HepG2 (cell line): ENCODE measurements around the gene PKDREJ. TPM values are rescaled to one million over a fixed set of nuclear protein-coding genes. Genes with fewer than 3 reads are reported as not detected.

Experiments
- ATAC-seq: fragments of 200-7000 bp; cut with Tn5 transposase; 3 replicates; pipeline ENCODE4 v1.9.1; 2020; ENCODE audit warnings: mild to moderate bottlenecking, moderate library complexity
- BruUV-seq: library from RNA; stranded (reverse); fragments of 400-500 nt; replicated peaks from 2 replicates; lab custom pipeline; 2021; lab: Mats Ljungman, UMichigan
- CTCF ChIA-PET: fragments of 300-600 bp; formaldehyde crosslinking; extraction: SDS; loops from one replicate; lab custom pipeline; 2021; ENCODE audit warnings: low total read pairs, inconsistent platforms, low intra/inter-chr PET ratio; lab: Yijun Ruan, JAX
- POLR2A ChIA-PET: fragments of 350-600 bp; sonication (Branson Sonifier 250); formaldehyde crosslinking; loops from one replicate; lab custom pipeline; 2020; ENCODE audit warnings: antibody characterized with exemption, inconsistent platforms; lab: Yijun Ruan, JAX
- DNase-seq: peaks from one replicate; pipeline ENCODE4 v3.0.0-alpha.2; 2015; ENCODE audit warnings: low spot score
- FAIRE-seq: peaks from 3 replicates; lab custom pipeline; 2011; peaks lifted over from hg19 to GRCh38; lab: Jason Lieb, UNC
- H2AFZ ChIP-seq: one replicate; pipeline ENCODE4 v1.6.1; 2011; ENCODE audit warnings: low read length, inconsistent platforms
- H3K27ac ChIP-seq: fragments of 300-600 bp; 3 replicates; pipeline ENCODE4 v1.8.0; 2011; ENCODE audit warnings: mixed run types, mild to moderate bottlenecking, mixed read lengths, low read length, inconsistent platforms; ENCODE audit not compliant: insufficient read depth; ENCODE audit errors: extremely low read length
- H3K27me3 ChIP-seq, 2 experiments: fragments of 200-600 bp in 1 of 2; 2 replicates in 1 of 2; 3 replicates in 1 of 2; pipeline versions ENCODE4 v1.6.0 to v1.8.0; 2011; ENCODE audit warnings: low read length in 2 of 2, mild to moderate bottlenecking in 2 of 2, moderate library complexity in 2 of 2, inconsistent platforms in 1 of 2; ENCODE audit not compliant: insufficient read depth in 2 of 2, control insufficient read depth in 1 of 2
- H3K36me3 ChIP-seq, 2 experiments: fragments of 200-600 bp in 1 of 2; replicated peaks in 1 of 2; 2 replicates in 1 of 2; 3 replicates in 1 of 2; pipeline versions ENCODE4 v1.5.1 to v1.8.0; 2011; ENCODE audit warnings: low read length in 2 of 2, inconsistent platforms in 1 of 2; ENCODE audit not compliant: insufficient read depth in 2 of 2, control insufficient read depth in 1 of 2
- H3K4me1 ChIP-seq: 2 replicates; pipeline ENCODE4 v1.5.1; 2012; ENCODE audit warnings: low read length, inconsistent platforms; ENCODE audit not compliant: insufficient read depth
- H3K4me2 ChIP-seq: 2 replicates; pipeline ENCODE4 v1.6.0; 2011; ENCODE audit warnings: low read depth, low read length, inconsistent platforms
- H3K4me3 ChIP-seq, 3 experiments: fragments of 200-600 bp in 1 of 3; sonication (generic), shearing (Covaris generic) in 1 of 3; replicated peaks in 1 of 3; 2 replicates each; pipeline ENCODE4 v1.5.1; 2011 to 2016; ENCODE audit warnings: low read length in 3 of 3, inconsistent platforms in 2 of 3, low read depth in 2 of 3, mild to moderate bottlenecking in 2 of 3, control low read depth in 1 of 3, mixed read lengths in 1 of 3; ENCODE audit not compliant: insufficient read depth in 1 of 3
- H3K79me2 ChIP-seq: one replicate; pipeline ENCODE4 v1.6.1; 2011; ENCODE audit warnings: low read length, inconsistent platforms; ENCODE audit not compliant: insufficient read depth
- H3K9ac ChIP-seq: 2 replicates; pipeline ENCODE4 v1.6.0; 2011; ENCODE audit warnings: mild to moderate bottlenecking, low read depth, low read length, inconsistent platforms; ENCODE audit not compliant: insufficient read depth
- H3K9me3 ChIP-seq: 2 replicates; pipeline ENCODE4 v1.5.1; 2012; ENCODE audit warnings: mild to moderate bottlenecking, low read length
- H4K20me1 ChIP-seq: 2 replicates; pipeline ENCODE4 v1.6.0; 2011; ENCODE audit warnings: inconsistent platforms, mild to moderate bottlenecking, low read length, moderate library complexity; ENCODE audit not compliant: insufficient read depth
- ARID4A ChIP-seq: sonication (generic); formaldehyde crosslinking; IDR thresholded peaks from 2 replicates; pipeline ENCODE4 v1.5.0; 2020; ENCODE audit warnings: mild to moderate bottlenecking, missing genetic modification reagents, borderline replicate concordance
- CENPT ChIP-seq: sonication (generic); formaldehyde crosslinking; IDR thresholded peaks from 2 replicates; pipeline ENCODE4 v1.8.0; 2022; ENCODE audit warnings: low read depth, mild to moderate bottlenecking, moderate library complexity, missing genetic modification reagents
- FOXK1 ChIP-seq: sonication (generic); formaldehyde crosslinking; IDR thresholded peaks from 2 replicates; pipeline ENCODE4 v1.4.0; 2020; ENCODE audit warnings: low read depth, missing genetic modification reagents, borderline replicate concordance
- FOXO1 ChIP-seq: sonication (generic); formaldehyde crosslinking; IDR thresholded peaks from 2 replicates; pipeline ENCODE4 v1.4.0; 2020; ENCODE audit warnings: missing genetic modification reagents
- HMGA1 ChIP-seq: sonication (generic); formaldehyde crosslinking; conservative IDR thresholded peaks from 2 replicates; pipeline ENCODE4 v1.4.0; 2020; ENCODE audit warnings: missing genetic modification reagents
- HNRNPL ChIP-seq: fragments of 200-400 bp; formaldehyde crosslinking; IDR thresholded peaks from 2 replicates; pipeline ENCODE4 v1.6.1; 2017; ENCODE audit warnings: mild to moderate bottlenecking, low read depth, low read length
- HNRNPLL ChIP-seq: fragments of 200-400 bp; formaldehyde crosslinking; IDR thresholded peaks from 2 replicates; pipeline ENCODE4 v1.6.1; 2017; ENCODE audit warnings: mild to moderate bottlenecking, low read depth, low read length; ENCODE audit not compliant: poor library complexity, severe bottlenecking
- MNT ChIP-seq: fragments of 450-650 bp; IDR thresholded peaks from 2 replicates; pipeline ENCODE4 v1.6.1; 2016
- MXD4 ChIP-seq: IDR thresholded peaks from 2 replicates; pipeline ENCODE4 v1.6.1; 2016; ENCODE audit warnings: mild to moderate bottlenecking, missing biosample characterization, missing genetic modification reagents
- ZMAT3 ChIP-seq: sonication (generic); formaldehyde crosslinking; conservative IDR thresholded peaks from 2 replicates; pipeline ENCODE4 v1.7.0; 2021; ENCODE audit warnings: missing genetic modification reagents
- ZNF430 ChIP-seq: sonication (generic); formaldehyde crosslinking; IDR thresholded peaks from 2 replicates; pipeline ENCODE4 v1.9.0; 2021; ENCODE audit warnings: mild to moderate bottlenecking, missing genetic modification reagents
- ZNF672 ChIP-seq: sonication (generic); formaldehyde crosslinking; IDR thresholded peaks from 2 replicates; pipeline ENCODE4 v1.8.1; 2022; ENCODE audit warnings: missing genetic modification reagents
- ZSCAN22 ChIP-seq: sonication (generic); formaldehyde crosslinking; IDR thresholded peaks from 2 replicates; pipeline ENCODE4 v1.4.0; 2020; ENCODE audit warnings: mild to moderate bottlenecking, missing genetic modification reagents
- WGBS: methylation state at CpG from one replicate; pipeline ENCODE4 v1.1.6; 2017; ENCODE audit warnings: low lambda C conversion rate; 5-methylcytosine and 5-hydroxymethylcytosine counted together
- in situ Hi-C: cut with HindIII; loops from 2 replicates; pipeline ENCODE4 v1.10.0; 2017; ENCODE audit warnings: low pct_unique_long_range_greater_than_20kb; ENCODE audit not compliant: extremely low pct_ligation_motif_present
- intact Hi-C: fragments of 100-400 bp; cut with micrococcal nuclease; formaldehyde crosslinking; loops from one replicate; pipeline ENCODE4 v1.10.0; 2022; ENCODE audit not compliant: unreplicated experiment
- polyA plus RNA-seq, 8 experiments: library from polyadenylated mRNA; depleted of rRNA in 3 of 8; stranded (reverse) in 7 of 8; unstranded in 1 of 8; fragments of >200 nt; fragmentation: Illumina TruSeq in 4 of 8; extraction: Trizol in 4 of 8; gene quantifications; 2 replicates each; pipeline versions ENCODE4 v1.2.1 to v1.2.3, GENCODE V29; 2011 to 2016; ENCODE audit warnings: low read depth in 4 of 8, missing spikeins in 1 of 8, mixed read lengths in 1 of 8; ENCODE audit not compliant: insufficient read depth in 1 of 8
- total RNA-seq, 5 experiments: library from RNA; depleted of rRNA; stranded (reverse); fragments of >200 nt; fragmentation: Illumina TruSeq; extraction: Trizol; gene quantifications; 2 replicates each; pipeline ENCODE4 v1.2.3, GENCODE V29; 2016; ENCODE audit warnings: low read depth in 1 of 5

The PKDREJ gene
- total and polyA plus RNA-seq, 2 of the 13 experiments (the other 11 are each of a cell fraction or from before 2014, with no cell fraction given), result not detected

GRCh38 chr22:46226577-46226976, 36.6 kb downstream of the PKDREJ start (continued):
- TF ChIP-seq HMGA1 (CRISPR knock-in tag) (no peak), ZSCAN22 (CRISPR knock-in tag) (no peak), ZNF430 (CRISPR knock-in tag) (no peak), FOXO1 (no peak), ARID4A (CRISPR knock-in tag) (no peak), MXD4 (CRISPR knock-in tag) (no peak)

- H4K20me1 ChIP-seq, result no peaks in the 10 kb centered on the region
- H3K36me3 ChIP-seq, result peaks cover 7 to 11% of the 10 kb centered on the region in 2 experiments; a peak in 4 of 5 replicates
- H3K9ac ChIP-seq, result no peak overlapping the region
- ATAC-seq, result no peak
- ChIA-PET POLR2A (no interaction called here), CTCF (no interaction called here)
- no peaks in the 10 kb centered on the region for H3K4me1 ChIP-seq
- no peaks in the 10 kb centered on the region for H3K9me3 ChIP-seq
- H3K27ac ChIP-seq, result no peak overlapping the region
- H2AFZ ChIP-seq, result no peak overlapping the region
- H3K27me3 ChIP-seq, result no peaks in the 10 kb centered on the region
- BruUV-seq, result no TSS peak
- FAIRE-seq, result no peak
- in situ Hi-C loops (no loop called here), intact Hi-C loops (no loop called here)
- DNase-seq, result no peak
- H3K4me2 ChIP-seq, result no peak overlapping the region
- TF ChIP-seq HNRNPLL, result peak; percentile 63
- no peak for TF ChIP-seq ZNF430 (CRISPR knock-in tag)
- no peak for TF ChIP-seq ZMAT3 (CRISPR knock-in tag)
- TF ChIP-seq ZNF672 (CRISPR knock-in tag), result peak; percentile 45; the same call in 1 of the 2 replicates
- peak; percentile 47; the same call in 1 of the 2 replicates for TF ChIP-seq HNRNPL
- no peak for TF ChIP-seq FOXK1
- TF ChIP-seq MNT, result peak; percentile 91
- TF ChIP-seq CENPT (CRISPR knock-in tag), result 0 out of 2 replicates have a peak, but pooled peaks have one; percentile 57
- TF ChIP-seq, all 625 proteins: peak for 5
- Histone ChIP-seq H3K4me3 (no peak overlapping the region), H3K79me2 (no peaks in the 10 kb centered on the region)
- 94% methylated on average over 7 of the region's 7 CpGs for WGBS
These were observed 37.5 kb downstream of the PKDREJ start for GRCh38 chr22:46225631-46226030.
